Measurements from ENCODE around the gene TMCC1. TPM values are rescaled to one million over a fixed set of nuclear protein-coding genes. Genes with fewer than 3 reads are reported as not detected.
A peak's percentile ranks its signal among the peaks of the same experiment; 100 is the strongest.

TMCC1 gene
- total RNA-seq, 1 experiment from 2014 or later: 6.2 TPM

GRCh38 chr3:129673897-129674797 lies 219.4 kb downstream of the TMCC1 start:
- POLR2A ChIA-PET (ENCODE audit: unreplicated experiment): no interaction called here
- ATAC-seq (peak; percentile 48), DNase-seq (peak; percentile 53)
- intact Hi-C loops (cut with micrococcal nuclease): no loop called here
- CTCF ChIA-PET: no interaction called here
- Histone ChIP-seq H3K4me3 (ENCODE audit: low read length) (no peak overlapping the region), H3K27ac (ENCODE audit: low read length) (peak overlapping the region; percentile 54), H2AFZ (ENCODE audit: low read length) (no peak overlapping the region), H4K20me1 (ENCODE audit: low read length) (no peaks in the 10 kb centered on the region), H3K4me2 (ENCODE audit: low read length) (peak overlapping the region; percentile 38), H3K9me2 (replicated peaks; ENCODE audit: low read length) (no peaks in the 10 kb centered on the region), H3K9ac (ENCODE audit: low read length) (no peak overlapping the region), H3K36me3 (ENCODE audit: low read depth, low read length) (peaks cover 2% of the 10 kb centered on the region; the same call in 1 of the 2 replicates), H3K27me3 (ENCODE audit: low read length) (no peaks in the 10 kb centered on the region), H3K9me3 (ENCODE audit: low read length) (no peaks in the 10 kb centered on the region), H3K79me2 (ENCODE audit: low read length) (peaks cover 19% of the 10 kb centered on the region), H3K4me1 (ENCODE audit: insufficient read depth, low read length) (peaks cover 12% of the 10 kb centered on the region), H3F3A (ENCODE audit: low read length, unreplicated experiment) (no peaks in the 10 kb centered on the region)
- no peak for TF ChIP-seq EZH2 (IDR thresholded peaks at IDR 0.05; ENCODE audit: low read length, unreplicated experiment)
- no peak for TF ChIP-seq EZH2phosphoT487 (IDR thresholded peaks at IDR 0.05; ENCODE audit: borderline replicate concordance, low read length)
- TF ChIP-seq CTCF (conservative IDR thresholded peaks at IDR 0.05; ENCODE audit: low read depth, low read length): no peak
- BruUV-seq (replicated peaks): no TSS peak

- no peak overlapping the region for H2AFZ ChIP-seq (ENCODE audit: low read length)
- H3K4me3 ChIP-seq (ENCODE audit: low read length): no peak overlapping the region
- H3K4me1 ChIP-seq (ENCODE audit: insufficient read depth, low read length): peaks cover 12% of the 10 kb centered on the region
- no peaks in the 10 kb centered on the region for H3K9me3 ChIP-seq (ENCODE audit: low read length)
- no peaks in the 10 kb centered on the region for H3K27me3 ChIP-seq (ENCODE audit: low read length)
- H4K20me1 ChIP-seq (ENCODE audit: low read length): no peaks in the 10 kb centered on the region
- no peaks in the 10 kb centered on the region for H3F3A ChIP-seq (ENCODE audit: low read length, unreplicated experiment)
- H3K36me3 ChIP-seq (ENCODE audit: low read depth, low read length): peaks cover 2% of the 10 kb centered on the region; the same call in 1 of the 2 replicates
- H3K27ac ChIP-seq (ENCODE audit: low read length): no peak overlapping the region
- TF ChIP-seq CTCF (conservative IDR thresholded peaks at IDR 0.05; ENCODE audit: low read depth, low read length) (no peak), EZH2 (IDR thresholded peaks at IDR 0.05; ENCODE audit: low read length, unreplicated experiment) (no peak), EZH2phosphoT487 (IDR thresholded peaks at IDR 0.05; ENCODE audit: borderline replicate concordance, low read length) (no peak)
- no TSS peak for BruUV-seq (replicated peaks)
- ChIA-PET CTCF (no interaction called here), POLR2A (ENCODE audit: unreplicated experiment) (no interaction called here)
- H3K9ac ChIP-seq (ENCODE audit: low read length): no peak overlapping the region
- no peaks in the 10 kb centered on the region for H3K9me2 ChIP-seq (replicated peaks; ENCODE audit: low read length)
- intact Hi-C loops (cut with micrococcal nuclease): no loop called here
- ATAC-seq (no peak), DNase-seq (no peak)
- no peak overlapping the region for H3K4me2 ChIP-seq (ENCODE audit: low read length)
- H3K79me2 ChIP-seq (ENCODE audit: low read length): peaks cover 28% of the 10 kb centered on the region
Observed at GRCh38 chr3:129673012-129673411, 220.5 kb downstream of the TMCC1 start.

GRCh38 chr3:129672412-129672811 lies 221.1 kb downstream of the TMCC1 start:
- ATAC-seq (peak; percentile 50), DNase-seq (no peak)
- Histone ChIP-seq H3K27ac (ENCODE audit: low read length) (no peak overlapping the region), H3K4me1 (ENCODE audit: insufficient read depth, low read length) (peaks cover 12% of the 10 kb centered on the region), H3K79me2 (ENCODE audit: low read length) (peaks cover 34% of the 10 kb centered on the region), H3F3A (ENCODE audit: low read length, unreplicated experiment) (no peaks in the 10 kb centered on the region), H3K9me2 (replicated peaks; ENCODE audit: low read length) (no peaks in the 10 kb centered on the region), H4K20me1 (ENCODE audit: low read length) (no peaks in the 10 kb centered on the region), H3K4me2 (ENCODE audit: low read length) (no peak overlapping the region), H3K9me3 (ENCODE audit: low read length) (no peaks in the 10 kb centered on the region), H3K4me3 (ENCODE audit: low read length) (no peak overlapping the region), H3K27me3 (ENCODE audit: low read length) (no peaks in the 10 kb centered on the region), H3K36me3 (ENCODE audit: low read depth, low read length) (peaks cover 2% of the 10 kb centered on the region; the same call in 1 of the 2 replicates), H2AFZ (ENCODE audit: low read length) (no peak overlapping the region), H3K9ac (ENCODE audit: low read length) (no peak overlapping the region)
- ChIA-PET POLR2A (ENCODE audit: unreplicated experiment) (no interaction called here), CTCF (no interaction called here)
- intact Hi-C loops (cut with micrococcal nuclease): no loop called here
- no TSS peak for BruUV-seq (replicated peaks)
- TF ChIP-seq EZH2phosphoT487 (IDR thresholded peaks at IDR 0.05; ENCODE audit: borderline replicate concordance, low read length) (no peak), CTCF (conservative IDR thresholded peaks at IDR 0.05; ENCODE audit: low read depth, low read length) (no peak), EZH2 (IDR thresholded peaks at IDR 0.05; ENCODE audit: low read length, unreplicated experiment) (no peak)
